K562 (cell line): ENCODE results near the gene JKAMP. TPM values are rescaled to one million over a fixed set of nuclear protein-coding genes. Genes with fewer than 3 reads are reported as not detected.

Experiments
- ATAC-seq: fragments of 200-7000 bp; cut with Tn5 transposase; 3 replicates; pipeline ENCODE4 v1.9.1; 2020; ENCODE audit warnings: moderate library complexity
- BruUV-seq: library from RNA; stranded (reverse); fragments of 400-500 nt; replicated peaks from 2 replicates; lab custom pipeline; 2021; lab: Mats Ljungman, UMichigan
- CTCF ChIA-PET: fragments of 300-600 bp; formaldehyde crosslinking; extraction: SDS; loops from one replicate; lab custom pipeline; 2021; ENCODE audit warnings: low intra/inter-chr PET ratio; lab: Yijun Ruan, JAX
- POLR2A ChIA-PET: fragments of 300-600, 350-650 bp; sonication (Branson Sonifier 250); formaldehyde crosslinking; extraction: SDS; loops from one replicate; lab custom pipeline; 2021; ENCODE audit warnings: antibody characterized with exemption, inconsistent platforms; lab: Yijun Ruan, JAX
- DNase-seq, 4 experiments: peaks; one replicate each; pipeline versions ENCODE4 v3.0.0 to v3.0.0-alpha.2; 2011 to 2018; ENCODE audit warnings: low spot score in 3 of 4, mixed read lengths in 3 of 4; ENCODE audit errors: extremely low read depth in 1 of 4
- FAIRE-seq: peaks from 2 replicates; lab custom pipeline; 2011; peaks lifted over from hg19 to GRCh38; lab: Jason Lieb, UNC
- H2AFZ ChIP-seq: 2 replicates; pipeline ENCODE4 v1.6.0; 2011; ENCODE audit warnings: low read depth, low read length, control low read depth, inconsistent platforms
- H3K27ac ChIP-seq: fragments of 200-600 bp; 3 replicates; pipeline ENCODE4 v1.8.0; 2011; ENCODE audit warnings: low read depth, mild to moderate bottlenecking, control low read depth, inconsistent platforms, low read length, moderate library complexity, mixed read lengths; ENCODE audit errors: extremely low read depth
- H3K27me3 ChIP-seq, 2 experiments: fragments of 300-600 bp in 1 of 2; 2 replicates in 1 of 2; 3 replicates in 1 of 2; pipeline versions ENCODE4 v1.6.0 to v1.8.0; 2011; ENCODE audit warnings: inconsistent platforms in 2 of 2, low read length in 2 of 2, mild to moderate bottlenecking in 1 of 2, mixed read lengths in 1 of 2, moderate library complexity in 1 of 2; ENCODE audit not compliant: control insufficient read depth in 2 of 2, insufficient read depth in 2 of 2
- H3K36me3 ChIP-seq: fragments of 300-600 bp; 3 replicates; pipeline ENCODE4 v1.8.0; 2011; ENCODE audit warnings: mild to moderate bottlenecking, low read length, inconsistent platforms; ENCODE audit not compliant: control insufficient read depth, insufficient read depth
- H3K4me1 ChIP-seq, 2 experiments: fragments of 200-600 bp in 1 of 2; replicated peaks in 1 of 2; 2 replicates in 1 of 2; 3 replicates in 1 of 2; pipeline versions ENCODE4 v1.5.1 to v1.8.0; 2011; ENCODE audit warnings: inconsistent platforms in 2 of 2, low read length in 2 of 2, mild to moderate bottlenecking in 1 of 2, mixed read lengths in 1 of 2, moderate library complexity in 1 of 2; ENCODE audit not compliant: control insufficient read depth in 2 of 2, insufficient read depth in 2 of 2
- H3K4me2 ChIP-seq: 2 replicates; pipeline ENCODE4 v1.6.1; 2011; ENCODE audit warnings: low read length, control low read depth, inconsistent platforms, mixed read lengths; ENCODE audit not compliant: insufficient read depth
- H3K4me3 ChIP-seq: fragments of 200-600 bp; sonication (generic), shearing (Covaris generic); 2 replicates; pipeline ENCODE4 v1.5.1; 2016; ENCODE audit warnings: control low read depth, inconsistent platforms
- H3K79me2 ChIP-seq: fragments of 200-600 bp; 3 replicates; pipeline ENCODE4 v1.8.0; 2011; ENCODE audit warnings: low read length, inconsistent platforms; ENCODE audit not compliant: control insufficient read depth, insufficient read depth
- H3K9ac ChIP-seq, 2 experiments: 2 replicates each; pipeline versions ENCODE4 v1.6.0 to v1.6.1; 2011; ENCODE audit warnings: low read depth in 2 of 2, low read length in 2 of 2, control low read depth in 1 of 2, inconsistent platforms in 1 of 2, mild to moderate bottlenecking in 1 of 2, mixed read lengths in 1 of 2; ENCODE audit not compliant: insufficient read depth in 1 of 2
- H3K9me1 ChIP-seq: one replicate; pipeline ENCODE4 v1.6.0; 2011; ENCODE audit warnings: inconsistent platforms, mild to moderate bottlenecking, low read length, moderate library complexity; ENCODE audit not compliant: control insufficient read depth, insufficient read depth
- H3K9me3 ChIP-seq: replicated peaks from 2 replicates; pipeline ENCODE4 v1.5.1; 2011; ENCODE audit warnings: low read depth, low read length, inconsistent platforms; ENCODE audit not compliant: control insufficient read depth, insufficient read depth
- H4K20me1 ChIP-seq: replicated peaks from 2 replicates; pipeline ENCODE4 v1.6.1; 2011; ENCODE audit warnings: low read length, inconsistent platforms, mixed read lengths; ENCODE audit not compliant: control insufficient read depth, insufficient read depth
- CCAR2 ChIP-seq: fragments of 200-400 bp; formaldehyde crosslinking; IDR thresholded peaks from 2 replicates; pipeline ENCODE4 v1.6.1; 2017; ENCODE audit warnings: mild to moderate bottlenecking, low read depth, low read length
- HDGF ChIP-seq: fragments of 450-650 bp; IDR thresholded peaks from 2 replicates; pipeline ENCODE4 v1.6.1; 2016
- HMG20A ChIP-seq: fragments of 450-650 bp; formaldehyde crosslinking; conservative IDR thresholded peaks from 2 replicates; pipeline ENCODE4 v1.4.0; 2020; ENCODE audit warnings: mild to moderate bottlenecking, mixed read lengths
- HSF4 ChIP-seq: fragments of 250-450 bp; sonication (Bioruptor Pico); IDR thresholded peaks from 2 replicates; pipeline ENCODE4 v2.1.2; 2022; ENCODE audit warnings: mild to moderate bottlenecking, moderate library complexity, borderline replicate concordance
- PHTF2 ChIP-seq: fragments of 250-450 bp; sonication (Bioruptor Pico); IDR thresholded peaks from 2 replicates; pipeline ENCODE4 v1.5.0; 2021; ENCODE audit warnings: mild to moderate bottlenecking
- RBM14 ChIP-seq: fragments of 200-400 bp; formaldehyde crosslinking; IDR thresholded peaks from 2 replicates; pipeline ENCODE4 v1.6.1; 2018; ENCODE audit warnings: low read depth, mild to moderate bottlenecking, low read length, moderate library complexity, borderline replicate concordance; ENCODE audit not compliant: insufficient read depth
- SAFB2 ChIP-seq: fragments of 200-400 bp; formaldehyde crosslinking; IDR thresholded peaks from 2 replicates; pipeline ENCODE4 v1.6.1; 2018; ENCODE audit warnings: borderline replicate concordance, low read length, low read depth, moderate library complexity; ENCODE audit not compliant: severe bottlenecking
- SMARCA4 ChIP-seq: fragments of 450-650 bp; IDR thresholded peaks from 2 replicates; pipeline ENCODE4 v1.6.1; 2016
- ZBTB49 ChIP-seq: sonication (generic); formaldehyde crosslinking; IDR thresholded peaks from 2 replicates; pipeline ENCODE4 v1.8.0; 2022; ENCODE audit warnings: missing genetic modification reagents, mild to moderate bottlenecking, borderline replicate concordance
- WGBS: fragments of 100-300 bp; shearing (Covaris generic); methylation state at CpG from one replicate; pipeline ENCODE4 v1.1.6; 2016; ENCODE audit warnings: low coverage, mixed read lengths; ENCODE audit not compliant: insufficient coverage; ENCODE audit errors: missing lambda C conversion rate; 5-methylcytosine and 5-hydroxymethylcytosine counted together
- in situ Hi-C: fragments of 300-500 bp; cut with MboI; formaldehyde crosslinking; loops from 4 replicates; pipeline ENCODE4 v1.15.0; 2018; ENCODE audit warnings: inconsistent platforms, mixed read lengths
- intact Hi-C: fragments of 100-400 bp; cut with micrococcal nuclease; formaldehyde crosslinking; loops from 2 replicates; pipeline ENCODE4 v1.14.2; 2022
- polyA plus RNA-seq, 8 experiments: library from polyadenylated mRNA; depleted of rRNA in 4 of 8; stranded (reverse) in 5 of 8; unstranded in 3 of 8; fragments of >200 nt; fragmentation: Nextera tagmentation in 2 of 8; fragmentation: Illumina TruSeq in 1 of 8; extraction: Ambion mirVana in 2 of 8; extraction: Trizol in 1 of 8; gene quantifications; 2 replicates each; pipeline versions ENCODE4 v1.2.1 to v1.2.3, GENCODE V29; 2011 to 2014; ENCODE audit warnings: inconsistent platforms in 1 of 8, missing spikeins in 1 of 8
- total RNA-seq, 7 experiments: library from RNA; depleted of rRNA in 6 of 7; stranded (reverse); fragments of >200 nt in 6 of 7; fragmentation: Illumina TruSeq in 2 of 7; extraction: Trizol in 2 of 7; gene quantifications; 2 replicates each; pipeline versions ENCODE4 v1.2.1 to v1.2.3, GENCODE V29; 2011 to 2021; ENCODE audit warnings: low replicate concordance in 1 of 7

The JKAMP gene
- total and polyA plus RNA-seq, 9 of the 15 experiments (the other 6 are each of a cell fraction or from before 2014, with no cell fraction given), result 19.3 to 119 (median 33.8) TPM

- Histone ChIP-seq H3K4me2 (no peak overlapping the region), H4K20me1 (no peaks in the 10 kb centered on the region)
- 87% methylated on average over 3 of the region's 3 CpGs for WGBS
- TF ChIP-seq ZBTB49 (CRISPR knock-in tag) (no peak), SAFB2 (no peak), RBM14 (no peak), HDGF (no peak), CCAR2 (no peak), SMARCA4 (no peak), HSF4 (CRISPR knock-in tag) (no peak), PHTF2 (no peak), HMG20A (no peak)
- TF ChIP-seq, all 486 proteins: peak for 0
- Histone ChIP-seq H3K27me3 (no peaks in the 10 kb centered on the region), H2AFZ (no peak overlapping the region), H3K79me2 (no peaks in the 10 kb centered on the region), H3K4me1 (no peaks in the 10 kb centered on the region), H3K4me3 (no peak overlapping the region), H3K27ac (no peak overlapping the region), H3K9me1 (no peaks in the 10 kb centered on the region), H3K36me3 (peaks cover 56% of the 10 kb centered on the region; the same call in 2 of the 3 replicates), H3K9me3 (no peaks in the 10 kb centered on the region), H3K9ac (no peak overlapping the region)
- no TSS peak for BruUV-seq
- in situ Hi-C loops, result no loop called here
- no peak for FAIRE-seq
- intact Hi-C loops, result loop anchor here (10.0 kb wide), 1 partner anchor 684 kb away; no protein-coding TSS in a partner anchor
- POLR2A ChIA-PET, result no interaction called here
- CTCF ChIA-PET, result no interaction called here
- no peak for ATAC-seq
- no peak for DNase-seq
These were observed 16.4 kb downstream of the JKAMP start for GRCh38 chr14:59500732-59501131.
